ENCODE data around the gene ARMH4. TPM values are rescaled to one million over a fixed set of nuclear protein-coding genes. Genes with fewer than 3 reads are reported as not detected.

The ARMH4 gene
- 99.4 TPM for total RNA-seq

- DNase-seq: peak; percentile 74
Measured at GRCh38 chr14:58152014-58152857, at the start of gene ARMH4. TSS of gene ARMH4 (minus strand) at chr14:58152213. CDS start at chr14:58139358, 12,855 bp downstream.

GRCh38 chr14:58200846-58201245 is 48.8 kb upstream of the ARMH4 start:
- DNase-seq: no peak

GRCh38 chr14:58200480-58200841 is 48.4 kb upstream of the ARMH4 start:
- no peak for DNase-seq

GRCh38 chr14:58199726-58200479 is 47.9 kb upstream of the ARMH4 start, which contains the start of gene ACTR10:
TSS of gene ACTR10 (plus strand) at chr14:58200149. CDS start at chr14:58200218, 69 bp downstream.
- DNase-seq: peak; percentile 73

- no peak for DNase-seq
Measured at GRCh38 chr14:58198086-58198485, 46.1 kb upstream of the ARMH4 start.

GRCh38 chr14:58196198-58196597 is 44.2 kb upstream of the ARMH4 start:
- no peak for DNase-seq

- no peak for DNase-seq
Measured at GRCh38 chr14:58193542-58193941, 41.5 kb upstream of the ARMH4 start.

- no peak for DNase-seq
Measured at GRCh38 chr14:58191763-58192601, 40.0 kb upstream of the ARMH4 start.

- no peak for DNase-seq
Measured at GRCh38 chr14:58189176-58189575, 37.2 kb upstream of the ARMH4 start.

- DNase-seq: no peak
Measured at GRCh38 chr14:58177125-58177524, 25.1 kb upstream of the ARMH4 start.

- peak; percentile 4 for DNase-seq
Measured at GRCh38 chr14:58171090-58171489, 19.1 kb upstream of the ARMH4 start.

GRCh38 chr14:58167891-58168290 is 15.9 kb upstream of the ARMH4 start:
- DNase-seq: peak; percentile 6

GRCh38 chr14:58167057-58167456 is 15.0 kb upstream of the ARMH4 start:
- DNase-seq: peak; percentile 31

GRCh38 chr14:58166005-58166983 is 14.3 kb upstream of the ARMH4 start:
- peak; percentile 54 for DNase-seq

- no peak for DNase-seq
Measured at GRCh38 chr14:58160561-58160960, 8.5 kb upstream of the ARMH4 start.

GRCh38 chr14:58151133-58152013 is 640 bp downstream of the ARMH4 start:
- DNase-seq: peak; percentile 42

- DNase-seq: no peak
Measured at GRCh38 chr14:58150243-58150805, 1.7 kb downstream of the ARMH4 start.

GRCh38 chr14:58149196-58149595 is 2.8 kb downstream of the ARMH4 start:
- DNase-seq: no peak

- no peak for DNase-seq
Measured at GRCh38 chr14:58146399-58146798, 5.6 kb downstream of the ARMH4 start.

GRCh38 chr14:58145936-58146335 is 6.1 kb downstream of the ARMH4 start:
- no peak for DNase-seq

Measured in occipital lobe (tissue), 2 donors.